GM23338 (cell line): ENCODE measurements around the gene USP2. TPM values are rescaled to one million over a fixed set of nuclear protein-coding genes. Genes with fewer than 3 reads are reported as not detected.

Experiments used
- ATAC-seq: fragments of 200-7000 bp; cut with Tn5 transposase; 3 replicates; pipeline ENCODE4 v1.9.1; 2020
- DNase-seq: peaks from one replicate; pipeline ENCODE4 v3.0.0-alpha.2; 2015; ENCODE audit warnings: low spot score
- H2AFZ ChIP-seq: fragments of 200-600 bp; sonication (generic); 2 replicates; pipeline ENCODE4 v1.8.0; 2016; ENCODE audit warnings: antibody characterized with exemption, mild to moderate bottlenecking, moderate library complexity
- H3F3A ChIP-seq: fragments of 200-600 bp; sonication (generic); replicated peaks from 2 replicates; pipeline ENCODE4 v1.8.0; 2017; ENCODE audit warnings: antibody characterized with exemption, mixed run types, low read depth
- H3K27ac ChIP-seq: fragments of 200-600 bp; sonication (generic); 2 replicates; pipeline ENCODE4 v1.6.1; 2016; ENCODE audit warnings: low read depth
- H3K27me3 ChIP-seq: fragments of 200-600 bp; sonication (generic); 2 replicates; pipeline ENCODE4 v1.8.0; 2016; ENCODE audit warnings: mild to moderate bottlenecking, mixed run types, moderate library complexity; ENCODE audit not compliant: insufficient read depth
- H3K36me3 ChIP-seq: fragments of 200-600 bp; sonication (generic); 2 replicates; pipeline ENCODE4 v1.8.0; 2016; ENCODE audit warnings: mild to moderate bottlenecking; ENCODE audit not compliant: insufficient read depth
- H3K4me1 ChIP-seq: fragments of 200-600 bp; sonication (generic); 2 replicates; pipeline ENCODE4 v1.8.0; 2016; ENCODE audit warnings: mild to moderate bottlenecking, moderate library complexity; ENCODE audit not compliant: insufficient read depth
- H3K4me2 ChIP-seq: fragments of 200-600 bp; sonication (generic); 2 replicates; pipeline ENCODE4 v1.7.1; 2017; ENCODE audit warnings: mixed run types
- H3K4me3 ChIP-seq: fragments of 200-600 bp; sonication (generic); 2 replicates; pipeline ENCODE4 v1.6.1; 2016; ENCODE audit warnings: mixed run types
- H3K79me2 ChIP-seq: fragments of 200-600 bp; sonication (generic); replicated peaks from 2 replicates; pipeline ENCODE4 v1.8.0; 2017; ENCODE audit warnings: mild to moderate bottlenecking; ENCODE audit not compliant: insufficient read depth
- H3K9me2 ChIP-seq: fragments of 200-600 bp; sonication (generic); 2 replicates; pipeline ENCODE4 v1.8.0; 2017; ENCODE audit not compliant: insufficient read depth
- H4K20me1 ChIP-seq: fragments of 200-600 bp; sonication (generic); replicated peaks from 2 replicates; pipeline ENCODE4 v1.8.0; 2017; ENCODE audit warnings: mild to moderate bottlenecking; ENCODE audit not compliant: insufficient read depth
- H3K27ac Mint-ChIP-seq: 2 replicates; pipeline ENCODE4 v1.8.0; 2020; ENCODE audit warnings: inconsistent platforms, mild to moderate bottlenecking, moderate library complexity, mixed read lengths
- H3K27me3 Mint-ChIP-seq: 3 replicates; pipeline ENCODE4 v1.8.0; 2022; ENCODE audit warnings: low read depth, mild to moderate bottlenecking, moderate library complexity, mixed read lengths, inconsistent platforms; ENCODE audit not compliant: insufficient read depth, poor library complexity
- H3K36me3 Mint-ChIP-seq: 3 replicates; pipeline ENCODE4 v1.8.0; 2021; ENCODE audit warnings: low read depth, mild to moderate bottlenecking, inconsistent platforms, moderate library complexity, mixed read lengths
- H3K4me1 Mint-ChIP-seq: 3 replicates; pipeline ENCODE4 v1.8.0; 2020; ENCODE audit warnings: mild to moderate bottlenecking, inconsistent platforms, mixed read lengths
- H3K4me3 Mint-ChIP-seq: 3 replicates; pipeline ENCODE4 v1.8.0; 2021; ENCODE audit warnings: moderate library complexity, mild to moderate bottlenecking, inconsistent platforms, mixed read lengths
- H3K9me3 Mint-ChIP-seq: 3 replicates; pipeline ENCODE4 v1.8.0; 2020; ENCODE audit warnings: moderate library complexity, mild to moderate bottlenecking, inconsistent platforms, mixed read lengths
- CREB1 ChIP-seq: fragments of 250-450 bp; sonication (Bioruptor Pico); IDR thresholded peaks from 2 replicates; pipeline ENCODE4 v1.5.0; 2020; ENCODE audit warnings: low read depth, mild to moderate bottlenecking, moderate library complexity
- CTCF ChIP-seq, 2 experiments: fragments of 200-600 bp in 1 of 2; sonication (generic) in 1 of 2; conservative IDR thresholded peaks; 2 replicates each; pipeline versions ENCODE4 v1.5.1 to v1.6.1; 2016 to 2017; ENCODE audit warnings: antibody characterized with exemption in 2 of 2, low read depth in 2 of 2, mild to moderate bottlenecking in 2 of 2, moderate library complexity in 1 of 2
- EZH2 ChIP-seq: fragments of 200-600 bp; sonication (generic); IDR thresholded peaks from one replicate; pipeline ENCODE4 v1.8.0; 2017; ENCODE audit warnings: antibody characterized with exemption, mild to moderate bottlenecking, low read depth; ENCODE audit not compliant: unreplicated experiment
- EZH2phosphoT487 ChIP-seq: fragments of 200-600 bp; sonication (generic); IDR thresholded peaks from one replicate; pipeline ENCODE4 v1.8.1; 2018; ENCODE audit warnings: antibody characterized with exemption; ENCODE audit not compliant: unreplicated experiment
- JUNB ChIP-seq: IDR thresholded peaks from one replicate; pipeline ENCODE4 v1.6.1; 2016; ENCODE audit warnings: antibody characterized with exemption; ENCODE audit not compliant: unreplicated experiment
- NANOG ChIP-seq: IDR thresholded peaks from 2 replicates; pipeline ENCODE4 v1.6.1; 2016; ENCODE audit warnings: antibody characterized with exemption, borderline replicate concordance
- POLR2AphosphoS5 ChIP-seq: IDR thresholded peaks from 2 replicates; pipeline ENCODE4 v1.6.1; 2016; ENCODE audit warnings: antibody characterized with exemption, low read depth
- REST ChIP-seq: IDR thresholded peaks from one replicate; pipeline ENCODE4 v1.6.1; 2018; ENCODE audit warnings: antibody characterized with exemption; ENCODE audit not compliant: unreplicated experiment
- STAT1 ChIP-seq: IDR thresholded peaks from one replicate; pipeline ENCODE4 v1.6.1; 2016; ENCODE audit warnings: antibody characterized with exemption; ENCODE audit not compliant: unreplicated experiment
- ZNF114 ChIP-seq: fragments of 250-450 bp; sonication (Bioruptor Pico); IDR thresholded peaks from 2 replicates; pipeline ENCODE4 v1.5.0; 2020; ENCODE audit warnings: mild to moderate bottlenecking, moderate library complexity
- ZNF331 ChIP-seq: fragments of 250-450 bp; sonication (Bioruptor Pico); IDR thresholded peaks from 2 replicates; pipeline ENCODE4 v1.5.0; 2020; ENCODE audit warnings: low read depth, mild to moderate bottlenecking, moderate library complexity
- polyA plus RNA-seq: library from polyadenylated mRNA; unstranded; fragments of >200 nt; fragmentation: Nextera tagmentation; extraction: Ambion mirVana; gene quantifications from 2 replicates; pipeline ENCODE4 v1.2.1, GENCODE V29; 2016
- total RNA-seq: library from RNA; depleted of rRNA; stranded (reverse); fragments of >200 nt; shearing (Covaris generic); gene quantifications from 2 replicates; pipeline ENCODE4 v1.2.3, GENCODE V29; 2014
- TF ChIP-seq, protein P1 (sequence below): fragments of 250-450 bp; sonication (Bioruptor Pico); IDR thresholded peaks from 2 replicates; pipeline ENCODE4 v1.5.0; 2020; ENCODE audit warnings: mild to moderate bottlenecking, moderate library complexity
- TF ChIP-seq, protein P2 (sequence below): IDR thresholded peaks from 2 replicates; pipeline ENCODE4 v1.6.1; 2016; ENCODE audit warnings: antibody characterized with exemption

USP2 gene
- total and polyA plus RNA-seq, 2 experiments from 2014 or later = 4.9 to 5.0 TPM

DNA sequence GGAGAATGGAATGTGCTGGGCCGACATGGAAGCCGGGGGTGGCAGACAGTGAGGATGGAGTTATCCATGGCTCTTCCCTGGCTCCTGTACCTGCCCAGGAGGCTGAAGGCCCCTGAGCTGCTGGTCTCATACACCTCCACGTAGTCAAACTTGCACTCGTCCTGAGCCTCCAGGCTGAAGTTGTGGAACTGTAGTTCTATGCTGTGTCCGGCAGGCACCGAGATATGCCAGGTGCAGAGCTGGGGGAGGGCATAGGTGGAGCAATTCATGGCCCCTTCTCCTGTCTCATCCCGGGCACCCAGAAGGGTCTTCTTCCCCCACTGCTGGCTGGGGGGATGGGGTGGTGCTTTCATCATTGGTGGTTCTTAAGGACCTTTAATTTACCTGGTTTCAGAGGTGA lies 37.8 kb downstream of the USP2 start:
- DNase-seq (no peak), ATAC-seq (no peak)
- H3K27me3 Mint-ChIP-seq = peaks cover 38% of the 10 kb centered on the region
- H3F3A ChIP-seq = peaks cover 7% of the 10 kb centered on the region; the same call in 1 of the 2 replicates
- H3K4me3 ChIP-seq = no peak overlapping the region
- H3K36me3 Mint-ChIP-seq = no peaks in the 10 kb centered on the region
- H3K36me3 ChIP-seq = no peaks in the 10 kb centered on the region
- H3K9me2 ChIP-seq = no peaks in the 10 kb centered on the region
- H3K9me3 Mint-ChIP-seq = no peaks in the 10 kb centered on the region
- H3K27me3 ChIP-seq = peaks cover 45% of the 10 kb centered on the region
- peaks cover 17% of the 10 kb centered on the region for H3K4me1 ChIP-seq
- no peak overlapping the region for H3K4me2 ChIP-seq
- TF ChIP-seq NANOG (no peak), JUNB (no peak), REST (no peak), POLR2AphosphoS5 (no peak), ZNF114 (CRISPR knock-in tag) (no peak), EZH2phosphoT487 (no peak), EZH2 (no peak), CREB1 (CRISPR knock-in tag) (no peak), CTCF (conservative IDR thresholded peaks at IDR 0.05; ENCODE audit: low read depth in 2 of 2) (no peak), STAT1 (no peak), ZNF331 (CRISPR knock-in tag) (no peak)
- TF ChIP-seq, protein P1, sequence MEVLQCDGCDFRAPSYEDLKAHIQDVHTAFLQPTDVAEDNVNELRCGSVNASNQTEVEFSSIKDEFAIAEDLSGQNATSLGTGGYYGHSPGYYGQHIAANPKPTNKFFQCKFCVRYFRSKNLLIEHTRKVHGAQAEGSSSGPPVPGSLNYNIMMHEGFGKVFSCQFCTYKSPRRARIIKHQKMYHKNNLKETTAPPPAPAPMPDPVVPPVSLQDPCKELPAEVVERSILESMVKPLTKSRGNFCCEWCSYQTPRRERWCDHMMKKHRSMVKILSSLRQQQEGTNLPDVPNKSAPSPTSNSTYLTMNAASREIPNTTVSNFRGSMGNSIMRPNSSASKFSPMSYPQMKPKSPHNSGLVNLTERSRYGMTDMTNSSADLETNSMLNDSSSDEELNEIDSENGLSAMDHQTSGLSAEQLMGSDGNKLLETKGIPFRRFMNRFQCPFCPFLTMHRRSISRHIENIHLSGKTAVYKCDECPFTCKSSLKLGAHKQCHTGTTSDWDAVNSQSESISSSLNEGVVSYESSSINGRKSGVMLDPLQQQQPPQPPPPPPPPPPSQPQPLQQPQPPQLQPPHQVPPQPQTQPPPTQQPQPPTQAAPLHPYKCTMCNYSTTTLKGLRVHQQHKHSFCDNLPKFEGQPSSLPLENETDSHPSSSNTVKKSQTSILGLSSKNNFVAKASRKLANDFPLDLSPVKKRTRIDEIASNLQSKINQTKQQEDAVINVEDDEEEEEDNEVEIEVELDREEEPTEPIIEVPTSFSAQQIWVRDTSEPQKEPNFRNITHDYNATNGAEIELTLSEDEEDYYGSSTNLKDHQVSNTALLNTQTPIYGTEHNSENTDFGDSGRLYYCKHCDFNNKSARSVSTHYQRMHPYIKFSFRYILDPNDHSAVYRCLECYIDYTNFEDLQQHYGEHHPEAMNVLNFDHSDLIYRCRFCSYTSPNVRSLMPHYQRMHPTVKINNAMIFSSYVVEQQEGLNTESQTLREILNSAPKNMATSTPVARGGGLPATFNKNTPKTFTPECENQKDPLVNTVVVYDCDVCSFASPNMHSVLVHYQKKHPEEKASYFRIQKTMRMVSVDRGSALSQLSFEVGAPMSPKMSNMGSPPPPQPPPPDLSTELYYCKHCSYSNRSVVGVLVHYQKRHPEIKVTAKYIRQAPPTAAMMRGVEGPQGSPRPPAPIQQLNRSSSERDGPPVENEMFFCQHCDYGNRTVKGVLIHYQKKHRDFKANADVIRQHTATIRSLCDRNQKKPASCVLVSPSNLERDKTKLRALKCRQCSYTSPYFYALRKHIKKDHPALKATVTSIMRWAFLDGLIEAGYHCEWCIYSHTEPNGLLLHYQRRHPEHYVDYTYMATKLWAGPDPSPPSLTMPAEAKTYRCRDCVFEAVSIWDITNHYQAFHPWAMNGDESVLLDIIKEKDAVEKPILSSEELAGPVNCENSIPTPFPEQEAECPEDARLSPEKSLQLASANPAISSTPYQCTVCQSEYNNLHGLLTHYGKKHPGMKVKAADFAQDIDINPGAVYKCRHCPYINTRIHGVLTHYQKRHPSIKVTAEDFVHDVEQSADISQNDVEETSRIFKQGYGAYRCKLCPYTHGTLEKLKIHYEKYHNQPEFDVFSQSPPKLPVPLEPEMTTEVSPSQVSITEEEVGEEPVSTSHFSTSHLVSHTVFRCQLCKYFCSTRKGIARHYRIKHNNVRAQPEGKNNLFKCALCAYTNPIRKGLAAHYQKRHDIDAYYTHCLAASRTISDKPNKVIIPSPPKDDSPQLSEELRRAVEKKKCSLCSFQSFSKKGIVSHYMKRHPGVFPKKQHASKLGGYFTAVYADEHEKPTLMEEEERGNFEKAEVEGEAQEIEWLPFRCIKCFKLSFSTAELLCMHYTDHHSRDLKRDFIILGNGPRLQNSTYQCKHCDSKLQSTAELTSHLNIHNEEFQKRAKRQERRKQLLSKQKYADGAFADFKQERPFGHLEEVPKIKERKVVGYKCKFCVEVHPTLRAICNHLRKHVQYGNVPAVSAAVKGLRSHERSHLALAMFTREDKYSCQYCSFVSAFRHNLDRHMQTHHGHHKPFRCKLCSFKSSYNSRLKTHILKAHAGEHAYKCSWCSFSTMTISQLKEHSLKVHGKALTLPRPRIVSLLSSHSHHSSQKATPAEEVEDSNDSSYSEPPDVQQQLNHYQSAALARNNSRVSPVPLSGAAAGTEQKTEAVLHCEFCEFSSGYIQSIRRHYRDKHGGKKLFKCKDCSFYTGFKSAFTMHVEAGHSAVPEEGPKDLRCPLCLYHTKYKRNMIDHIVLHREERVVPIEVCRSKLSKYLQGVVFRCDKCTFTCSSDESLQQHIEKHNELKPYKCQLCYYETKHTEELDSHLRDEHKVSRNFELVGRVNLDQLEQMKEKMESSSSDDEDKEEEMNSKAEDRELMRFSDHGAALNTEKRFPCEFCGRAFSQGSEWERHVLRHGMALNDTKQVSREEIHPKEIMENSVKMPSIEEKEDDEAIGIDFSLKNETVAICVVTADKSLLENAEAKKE (CRISPR knock-in tag) = no peak
- TF ChIP-seq, protein P2, sequence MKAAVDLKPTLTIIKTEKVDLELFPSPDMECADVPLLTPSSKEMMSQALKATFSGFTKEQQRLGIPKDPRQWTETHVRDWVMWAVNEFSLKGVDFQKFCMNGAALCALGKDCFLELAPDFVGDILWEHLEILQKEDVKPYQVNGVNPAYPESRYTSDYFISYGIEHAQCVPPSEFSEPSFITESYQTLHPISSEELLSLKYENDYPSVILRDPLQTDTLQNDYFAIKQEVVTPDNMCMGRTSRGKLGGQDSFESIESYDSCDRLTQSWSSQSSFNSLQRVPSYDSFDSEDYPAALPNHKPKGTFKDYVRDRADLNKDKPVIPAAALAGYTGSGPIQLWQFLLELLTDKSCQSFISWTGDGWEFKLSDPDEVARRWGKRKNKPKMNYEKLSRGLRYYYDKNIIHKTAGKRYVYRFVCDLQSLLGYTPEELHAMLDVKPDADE = no peak
- H3K79me2 ChIP-seq = no peaks in the 10 kb centered on the region
- H2AFZ ChIP-seq = no peak overlapping the region
- H4K20me1 ChIP-seq = no peaks in the 10 kb centered on the region
- peaks cover 19% of the 10 kb centered on the region for H3K4me1 Mint-ChIP-seq
- H3K27ac ChIP-seq = no peak overlapping the region
- no peak overlapping the region; the same call in 2 of the 3 replicates for H3K4me3 Mint-ChIP-seq
- H3K27ac Mint-ChIP-seq = no peak overlapping the region
